Breast epithelium (tissue), 3 donors: ENCODE results near the gene NT5DC2.

Source experiments
- CTCF ChIP-seq, 3 donors: fragments of 450-650 bp; IDR thresholded peaks; one replicate each; pipeline ENCODE4 v1.5.1; 2016 to 2017; ENCODE audit warnings: antibody characterized with exemption in 3 of 3, mild to moderate bottlenecking in 3 of 3, moderate library complexity in 3 of 3
- POLR2A ChIP-seq: fragments of 450-650 bp; IDR thresholded peaks from one replicate; pipeline ENCODE4 v1.6.1; 2016; ENCODE audit warnings: antibody characterized with exemption, mild to moderate bottlenecking, moderate library complexity

- no peak for TF ChIP-seq CTCF (IDR thresholded peaks at IDR 0.05)
- no peak for TF ChIP-seq POLR2A
Observed at GRCh38 chr3:52528586-52529375, 4.9 kb downstream of the NT5DC2 start.
